Cardiac septum (tissue), 1 donor: ENCODE data around the gene KBTBD8. TPM values are rescaled to one million over a fixed set of nuclear protein-coding genes. Genes with fewer than 3 reads are reported as not detected.

ENCODE experiments used
- DNase-seq: peaks from one replicate; pipeline ENCODE4 v3.0.0-alpha.2; 2020; ENCODE audit warnings: low spot score
- intact Hi-C: fragments of 100-400 bp; cut with DNase I; formaldehyde crosslinking; loops from one replicate; pipeline ENCODE4 v1.14.0; 2022
- long read RNA-seq: library from polyadenylated mRNA; unstranded; transcript quantifications from one replicate; pipeline ENCODE4 v2.0.0, GENCODE V29; 2021
- total RNA-seq: library from RNA; stranded (reverse); fragmentation: NEBNext Ultra II Directional; extraction: Animal tissue kit (Norgen Biotek cat#: 25700); gene quantifications from one replicate; pipeline ENCODE4 v1.2.1, GENCODE V29; 2021
- donor health status: DM: no; HTN: no; CAD: no.

KBTBD8 gene
- total RNA-seq, result 2.9 TPM
- long read RNA-seq, full-length matches to known transcripts, result 3 of 5 reads
- long read RNA-seq, partial matches to known transcripts, result 0 of 5 reads
- long read RNA-seq, other reads (novel, unspliced or antisense), result 2 of 5 reads

- intact Hi-C loops, result loop anchor here (5.0 to 10.0 kb wide), 2 partner anchors 34 to 656 kb away; partner anchors contain the start of gene SUCLG2
- peak; percentile 99 for DNase-seq
These were observed at the start of gene KBTBD8 for GRCh38 chr3:66998113-66998903. KBTBD8 (plus strand) TSS chr3:66998307; CDS start chr3:66998356, 49 bp downstream.

GRCh38 chr3:66948838-66949237 is 49.3 kb upstream of the KBTBD8 start:
- DNase-seq, result no peak
- intact Hi-C loops, result no loop called here

GRCh38 chr3:66949898-66950297 is 48.2 kb upstream of the KBTBD8 start:
- intact Hi-C loops, result no loop called here
- DNase-seq, result no peak

GRCh38 chr3:66952357-66952756 is 45.8 kb upstream of the KBTBD8 start:
- DNase-seq, result no peak
- intact Hi-C loops, result no loop called here

- DNase-seq, result no peak
- intact Hi-C loops, result no loop called here
These were observed 44.1 kb upstream of the KBTBD8 start for GRCh38 chr3:66953934-66954445.

- no peak for DNase-seq
- intact Hi-C loops, result no loop called here
These were observed 41.4 kb upstream of the KBTBD8 start for GRCh38 chr3:66956742-66957141.

GRCh38 chr3:66957367-66957766 is 40.7 kb upstream of the KBTBD8 start:
- no peak for DNase-seq
- intact Hi-C loops, result no loop called here

- intact Hi-C loops, result no loop called here
- DNase-seq, result no peak
These were observed 40.0 kb upstream of the KBTBD8 start for GRCh38 chr3:66958067-66958466.

GRCh38 chr3:66962664-66963063 is 35.4 kb upstream of the KBTBD8 start:
- intact Hi-C loops, result no loop called here
- no peak for DNase-seq

GRCh38 chr3:66971245-66971644 is 26.9 kb upstream of the KBTBD8 start:
- intact Hi-C loops, result loop anchor here (5.0 kb wide), 1 partner anchor 66 kb away; no protein-coding TSS in a partner anchor

GRCh38 chr3:66971891-66972551 is 26.1 kb upstream of the KBTBD8 start:
- intact Hi-C loops, result loop anchor here (5.0 kb wide), 1 partner anchor 65 kb away; no protein-coding TSS in a partner anchor
- peak; percentile 81 for DNase-seq

More at GRCh38 chr3:66971245-66971644, 26.9 kb upstream of the KBTBD8 start:
- no peak for DNase-seq

- no peak for DNase-seq
- intact Hi-C loops, result no loop called here
These were observed 17.3 kb upstream of the KBTBD8 start for GRCh38 chr3:66980791-66981190.

- intact Hi-C loops, result no loop called here
- DNase-seq, result no peak
These were observed 15.0 kb upstream of the KBTBD8 start for GRCh38 chr3:66983101-66983500.

GRCh38 chr3:66985336-66985920 is 12.7 kb upstream of the KBTBD8 start:
- intact Hi-C loops, result no loop called here

GRCh38 chr3:66986406-66986805 is 11.7 kb upstream of the KBTBD8 start:
- DNase-seq, result no peak
- intact Hi-C loops, result no loop called here

More at GRCh38 chr3:66985336-66985920, 12.7 kb upstream of the KBTBD8 start:
- DNase-seq, result no peak

GRCh38 chr3:66989241-66989640 is 8.9 kb upstream of the KBTBD8 start:
- DNase-seq, result no peak
- intact Hi-C loops, result no loop called here

GRCh38 chr3:66989860-66990696 is 8.0 kb upstream of the KBTBD8 start:
- intact Hi-C loops, result loop anchor here (10.0 kb wide), 1 partner anchor 665 kb away; the partner anchor contains the start of gene SUCLG2

GRCh38 chr3:66991459-66991858 is 6.6 kb upstream of the KBTBD8 start:
- DNase-seq, result no peak
- intact Hi-C loops, result loop anchor here (10.0 kb wide), 1 partner anchor 663 kb away; the partner anchor contains the start of gene SUCLG2

More at GRCh38 chr3:66989860-66990696, 8.0 kb upstream of the KBTBD8 start:
- DNase-seq, result no peak

GRCh38 chr3:66993082-66993481 is 5.0 kb upstream of the KBTBD8 start:
- no peak for DNase-seq
- intact Hi-C loops, result loop anchor here (10.0 kb wide), 1 partner anchor 662 kb away; the partner anchor contains the start of gene SUCLG2
